Endothelial cell of coronary artery (primary cell): Measurements from ENCODE around the gene KRTAP2-3. TPM values are rescaled to one million over a fixed set of nuclear protein-coding genes. Genes with fewer than 3 reads are reported as not detected.

Source experiments
- total RNA-seq: library from RNA; depleted of rRNA; stranded (reverse); fragments of >200 nt; gene quantifications from 2 replicates; pipeline ENCODE4 v1.2.3, GENCODE V29; 2014

The KRTAP2-3 gene
- total RNA-seq: not detected in 2 replicates

GRCh38 chr17:41060052-41060604 is at the start of gene KRTAP2-3:
TSS of gene KRTAP2-3 (minus strand) at chr17:41060114. CDS start at chr17:41060050, 64 bp downstream.

GRCh38 chr17:41105347-41105746 is 45.4 kb upstream of the KRTAP2-3 start, which contains the start of gene KRTAP4-9:
TSS of gene KRTAP4-9 (plus strand) at chr17:41105389. CDS start at chr17:41105389, 0 bp downstream.

GRCh38 chr17:41101586-41102259 is 41.8 kb upstream of the KRTAP2-3 start, which contains the start of gene KRTAP4-16:
TSS of gene KRTAP4-16 (minus strand) at chr17:41102209. CDS start at chr17:41102209, 0 bp downstream.

GRCh38 chr17:41098042-41098441 is 38.1 kb upstream of the KRTAP2-3 start, which contains the start of gene KRTAP4-8:
TSS of gene KRTAP4-8 (minus strand) at chr17:41098142. CDS start at chr17:41098084, 58 bp downstream.

GRCh38 chr17:41084100-41084856 is 24.4 kb upstream of the KRTAP2-3 start, which contains the start of gene KRTAP4-7:
TSS of gene KRTAP4-7 (plus strand) at chr17:41084150. CDS start at chr17:41084207, 57 bp downstream.

GRCh38 chr17:41065829-41066624 is 6.1 kb upstream of the KRTAP2-3 start, which contains the start of gene KRTAP2-4:
TSS of gene KRTAP2-4 (minus strand) at chr17:41065879. CDS start at chr17:41065845, 34 bp downstream.

GRCh38 chr17:41055130-41055529 is 4.8 kb downstream of the KRTAP2-3 start, which contains the start of gene KRTAP2-2:
TSS of gene KRTAP2-2 (minus strand) at chr17:41055230. CDS start at chr17:41055211, 19 bp downstream.

GRCh38 chr17:41046735-41047465 is 13.0 kb downstream of the KRTAP2-3 start, which contains the start of gene KRTAP2-1:
TSS of gene KRTAP2-1 (minus strand) at chr17:41047316. CDS start at chr17:41047267, 49 bp downstream.

GRCh38 chr17:41040783-41041571 is 18.9 kb downstream of the KRTAP2-3 start, which contains the start of gene KRTAP1-1:
TSS of gene KRTAP1-1 (minus strand) at chr17:41041450. CDS start at chr17:41041397, 53 bp downstream.

GRCh38 chr17:41034346-41034935 is 25.5 kb downstream of the KRTAP2-3 start, which contains the start of gene KRTAP1-3:
TSS of gene KRTAP1-3 (minus strand) at chr17:41034874. CDS start at chr17:41034821, 53 bp downstream.

GRCh38 chr17:41029633-41030245 is 30.2 kb downstream of the KRTAP2-3 start, which contains the start of gene KRTAP1-4:
TSS of gene KRTAP1-4 (minus strand) at chr17:41030195. CDS start at chr17:41030078, 117 bp downstream.

GRCh38 chr17:41026715-41027471 is 33.0 kb downstream of the KRTAP2-3 start, which contains the start of gene KRTAP1-5:
TSS of gene KRTAP1-5 (minus strand) at chr17:41027208. CDS start at chr17:41027155, 53 bp downstream.

Other genes starting within 250 kb of the KRTAP2-3 start
- 2.7 and 4.0 TPM in 2 replicates for gene KRT10, start 237.5 kb downstream of the KRTAP2-3 start, total RNA-seq
- not detected in 2 replicates for gene KRT12, start 192.9 kb downstream of the KRTAP2-3 start, total RNA-seq
- gene KRT20, start 174.9 kb downstream of the KRTAP2-3 start, total RNA-seq: not detected in 2 replicates
- not detected in 2 replicates for gene KRT23, start 122.5 kb downstream of the KRTAP2-3 start, total RNA-seq
- not detected in 2 replicates for gene KRT39, start 93.2 kb downstream of the KRTAP2-3 start, total RNA-seq
- not detected in 2 replicates for gene KRT40, start 75.8 kb downstream of the KRTAP2-3 start, total RNA-seq
- gene KRTAP3-3, start 66.0 kb downstream of the KRTAP2-3 start, total RNA-seq: not detected in 2 replicates
- not detected in 2 replicates for gene KRTAP3-2, start 60.2 kb downstream of the KRTAP2-3 start, total RNA-seq
- gene KRTAP3-1, start 51.0 kb downstream of the KRTAP2-3 start, total RNA-seq: not detected in 2 replicates
- not detected in 2 replicates for gene KRTAP1-5, start 32.9 kb downstream of the KRTAP2-3 start, total RNA-seq
- gene KRTAP1-4, start 29.9 kb downstream of the KRTAP2-3 start, total RNA-seq: not detected in 2 replicates
- not detected in 2 replicates for gene KRTAP1-3, start 25.2 kb downstream of the KRTAP2-3 start, total RNA-seq
- gene KRTAP1-1, start 18.7 kb downstream of the KRTAP2-3 start, total RNA-seq: not detected in 2 replicates
- gene KRTAP2-1, start 12.8 kb downstream of the KRTAP2-3 start, total RNA-seq: not detected in 2 replicates
- not detected in 2 replicates for gene KRTAP2-2, start 4.9 kb downstream of the KRTAP2-3 start, total RNA-seq
- gene KRTAP2-4, start 5.8 kb upstream of the KRTAP2-3 start, total RNA-seq: not detected in 2 replicates
- gene KRTAP4-7, start 24.0 kb upstream of the KRTAP2-3 start, total RNA-seq: not detected in 2 replicates
- gene KRTAP4-8, start 38.0 kb upstream of the KRTAP2-3 start, total RNA-seq: not detected in 2 replicates
- gene KRTAP4-16, start 42.1 kb upstream of the KRTAP2-3 start, total RNA-seq: not detected in 2 replicates
- gene KRTAP4-9, start 45.3 kb upstream of the KRTAP2-3 start, total RNA-seq: not detected in 2 replicates
- not detected in 2 replicates for gene KRTAP4-11, start 58.3 kb upstream of the KRTAP2-3 start, total RNA-seq
- not detected in 2 replicates for gene KRTAP4-12, start 64.1 kb upstream of the KRTAP2-3 start, total RNA-seq
- gene KRTAP4-6, start 80.4 kb upstream of the KRTAP2-3 start, total RNA-seq: not detected in 2 replicates
- gene KRTAP4-5, start 89.7 kb upstream of the KRTAP2-3 start, total RNA-seq: not detected in 2 replicates
- gene KRTAP4-4, start 100.6 kb upstream of the KRTAP2-3 start, total RNA-seq: not detected in 2 replicates
- gene KRTAP4-3, start 108.1 kb upstream of the KRTAP2-3 start, total RNA-seq: not detected in 2 replicates
- gene KRTAP4-2, start 118.1 kb upstream of the KRTAP2-3 start, total RNA-seq: not detected in 2 replicates
- not detected in 2 replicates for gene KRTAP4-1, start 124.8 kb upstream of the KRTAP2-3 start, total RNA-seq
- gene KRTAP9-1, start 129.8 kb upstream of the KRTAP2-3 start, total RNA-seq: not detected in 2 replicates
- gene KRTAP9-2, start 166.5 kb upstream of the KRTAP2-3 start, total RNA-seq: not detected in 2 replicates
- gene KRTAP9-3, start 172.3 kb upstream of the KRTAP2-3 start, total RNA-seq: not detected in 2 replicates
- not detected in 2 replicates for gene KRTAP9-8, start 177.9 kb upstream of the KRTAP2-3 start, total RNA-seq
- gene KRTAP9-4, start 189.6 kb upstream of the KRTAP2-3 start, total RNA-seq: not detected in 2 replicates
- gene KRTAP9-9, start 195.3 kb upstream of the KRTAP2-3 start, total RNA-seq: not detected in 2 replicates
- gene KRTAP9-6, start 205.3 kb upstream of the KRTAP2-3 start, total RNA-seq: not detected in 2 replicates
- not detected in 2 replicates for gene KRTAP9-7, start 215.6 kb upstream of the KRTAP2-3 start, total RNA-seq
- not detected in 2 replicates for gene KRTAP29-1, start 242.7 kb upstream of the KRTAP2-3 start, total RNA-seq
- not detected in 2 replicates for gene KRTAP16-1, start 249.2 kb upstream of the KRTAP2-3 start, total RNA-seq